ENCODE results near the gene AP1S1. TPM values are rescaled to one million over a fixed set of nuclear protein-coding genes. Genes with fewer than 3 reads are reported as not detected.

AP1S1 gene
- total RNA-seq, 1 donor, result 77.5 TPM

DNA sequence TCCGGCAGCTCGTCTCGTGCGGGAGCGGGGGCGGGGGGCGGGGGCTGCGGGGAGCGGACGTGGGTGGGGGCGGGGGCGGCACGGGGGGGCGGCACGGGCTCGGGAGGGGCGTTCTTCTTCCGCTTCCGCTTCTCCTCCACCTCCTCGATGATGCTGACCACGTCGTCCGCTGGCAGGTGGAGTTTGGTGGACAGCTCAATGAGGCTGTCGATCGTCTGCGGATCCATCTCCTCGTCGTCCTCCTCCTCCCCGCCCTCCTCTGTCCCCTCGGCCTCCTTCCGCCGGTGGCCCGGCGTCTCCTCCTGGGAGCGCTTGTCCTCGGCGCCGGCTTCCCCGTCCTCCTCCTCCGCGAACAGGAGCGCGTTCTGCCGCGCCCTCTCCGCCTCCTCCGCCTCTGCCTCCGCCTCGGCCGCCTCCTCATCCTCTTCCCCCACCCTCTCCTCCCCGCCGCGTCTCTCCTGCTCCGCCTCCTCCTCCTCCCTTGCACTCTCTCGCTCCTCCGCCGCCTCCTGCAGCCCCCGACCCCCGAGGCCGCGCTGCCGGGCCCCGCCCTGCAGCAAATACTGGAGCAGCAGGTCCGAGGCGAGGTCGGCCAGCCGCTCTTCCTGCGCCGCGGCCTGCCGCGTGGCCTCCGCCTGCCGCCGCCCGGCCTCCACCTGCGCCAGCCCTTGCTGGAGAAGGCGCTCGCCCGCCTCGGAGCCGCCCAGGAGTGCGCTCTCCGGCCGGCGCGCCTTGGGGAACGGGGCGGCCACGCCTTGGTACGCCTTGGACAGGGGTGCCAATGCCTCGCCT is 9.2 kb downstream of the AP1S1 start:
- DNase-seq (ENCODE audit: low read depth), result no peak
- peak overlapping the region; percentile 49 for H3K4me3 ChIP-seq (ENCODE audit: low read depth, low read length)
- TF ChIP-seq, protein P1, sequence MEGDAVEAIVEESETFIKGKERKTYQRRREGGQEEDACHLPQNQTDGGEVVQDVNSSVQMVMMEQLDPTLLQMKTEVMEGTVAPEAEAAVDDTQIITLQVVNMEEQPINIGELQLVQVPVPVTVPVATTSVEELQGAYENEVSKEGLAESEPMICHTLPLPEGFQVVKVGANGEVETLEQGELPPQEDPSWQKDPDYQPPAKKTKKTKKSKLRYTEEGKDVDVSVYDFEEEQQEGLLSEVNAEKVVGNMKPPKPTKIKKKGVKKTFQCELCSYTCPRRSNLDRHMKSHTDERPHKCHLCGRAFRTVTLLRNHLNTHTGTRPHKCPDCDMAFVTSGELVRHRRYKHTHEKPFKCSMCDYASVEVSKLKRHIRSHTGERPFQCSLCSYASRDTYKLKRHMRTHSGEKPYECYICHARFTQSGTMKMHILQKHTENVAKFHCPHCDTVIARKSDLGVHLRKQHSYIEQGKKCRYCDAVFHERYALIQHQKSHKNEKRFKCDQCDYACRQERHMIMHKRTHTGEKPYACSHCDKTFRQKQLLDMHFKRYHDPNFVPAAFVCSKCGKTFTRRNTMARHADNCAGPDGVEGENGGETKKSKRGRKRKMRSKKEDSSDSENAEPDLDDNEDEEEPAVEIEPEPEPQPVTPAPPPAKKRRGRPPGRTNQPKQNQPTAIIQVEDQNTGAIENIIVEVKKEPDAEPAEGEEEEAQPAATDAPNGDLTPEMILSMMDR (IDR thresholded peaks at IDR 0.05; ENCODE audit: insufficient read depth, low read length), result no peak

DNA sequence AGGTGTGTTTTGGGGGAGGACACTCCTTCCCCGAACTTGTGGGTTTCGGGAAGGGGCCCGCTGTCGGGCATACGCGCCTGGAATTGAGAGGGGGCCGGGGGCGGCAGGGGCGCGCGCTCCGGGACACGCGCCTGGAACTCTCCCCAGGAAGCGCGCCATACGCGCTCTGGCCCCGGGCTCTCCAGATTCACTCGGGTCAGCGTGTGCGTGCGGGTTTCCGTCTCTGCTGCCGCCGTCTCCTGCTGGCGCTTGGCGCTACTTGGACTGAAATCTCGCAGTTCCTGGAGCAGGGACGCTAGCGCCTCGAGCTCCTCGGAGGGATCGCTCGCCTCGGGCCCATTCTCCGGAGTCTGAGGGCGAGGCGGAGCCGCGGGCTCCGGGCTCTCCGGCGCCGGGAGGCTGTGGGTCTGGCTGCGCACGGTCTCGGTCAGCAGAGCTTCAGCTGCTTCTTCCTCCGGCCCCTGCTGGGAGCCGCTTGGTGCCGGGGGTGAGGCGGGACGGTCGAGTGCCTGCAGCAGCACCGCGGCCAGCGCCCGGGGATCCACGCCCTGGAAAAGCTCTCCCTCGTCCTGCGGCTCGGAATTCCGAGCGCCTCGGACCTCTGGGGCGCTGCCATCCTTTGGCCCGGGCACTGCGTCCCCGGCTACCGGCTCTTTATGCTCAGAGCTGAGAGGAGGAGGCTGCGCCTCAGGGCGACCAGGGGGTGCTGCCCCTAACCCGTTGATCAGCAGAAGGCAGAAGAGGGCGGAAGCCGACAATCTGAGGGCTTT is 10.0 kb downstream of the AP1S1 start:
- TF ChIP-seq, protein P1 (IDR thresholded peaks at IDR 0.05; ENCODE audit: insufficient read depth, low read length), result no peak
- peak; percentile 62 for DNase-seq (ENCODE audit: low read depth)
- H3K4me3 ChIP-seq (ENCODE audit: low read depth, low read length), result peak overlapping the region; percentile 5

DNA sequence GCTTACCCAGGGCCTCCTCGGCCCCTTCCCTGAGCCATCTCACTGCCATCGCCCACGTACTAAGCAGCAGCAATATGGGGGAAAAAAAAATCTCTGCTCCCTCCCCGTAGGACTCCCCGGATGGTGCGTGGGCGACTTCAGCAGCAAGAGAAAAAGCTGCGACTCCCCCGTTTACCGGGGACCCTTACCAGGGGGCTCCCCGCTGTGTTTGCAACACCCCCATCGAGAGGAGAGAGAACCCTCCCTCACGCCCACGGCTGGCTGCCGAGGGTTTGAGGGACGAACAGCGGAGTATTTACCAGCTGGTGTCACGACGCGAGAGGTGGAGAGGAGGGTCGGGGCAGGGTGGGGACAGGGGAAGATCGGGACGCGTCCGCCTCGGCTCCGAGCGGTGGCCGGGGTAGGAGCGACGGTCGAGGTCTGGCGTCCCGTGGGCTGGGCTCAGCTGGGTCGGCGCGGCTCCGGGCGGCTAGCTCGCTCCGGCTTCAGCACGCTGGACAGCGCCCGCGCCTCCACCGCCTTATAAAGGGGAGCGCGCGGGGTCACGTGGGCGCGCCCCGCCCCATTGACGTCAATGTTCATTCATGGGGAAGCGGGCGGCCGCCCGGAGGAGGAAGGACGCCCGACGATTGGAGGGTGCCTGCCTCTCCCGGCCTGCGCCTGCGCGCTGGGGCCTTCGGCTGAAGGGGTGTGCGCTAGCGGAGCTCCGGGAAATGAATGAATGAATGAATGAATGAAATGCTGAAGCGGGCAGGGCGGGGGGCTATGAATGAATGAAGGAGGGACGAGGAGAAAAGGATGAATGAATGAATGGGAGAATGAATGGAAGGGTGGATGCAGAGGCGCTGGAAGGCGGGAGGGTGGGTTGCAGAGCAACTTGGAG is 11.0 kb downstream of the AP1S1 start, which contains the start of gene VGF:
Gene VGF, minus strand, starts transcription at position 495 of the 883 bp plus-strand sequence. CDS start 726 bp downstream, outside the sequence.
- peak; percentile 82 for DNase-seq (ENCODE audit: low read depth)
- TF ChIP-seq, protein P1 (IDR thresholded peaks at IDR 0.05; ENCODE audit: insufficient read depth, low read length), result no peak
- peak within 1 kb of the TSS; percentile 25 for H3K4me3 ChIP-seq (ENCODE audit: low read depth, low read length)

DNA sequence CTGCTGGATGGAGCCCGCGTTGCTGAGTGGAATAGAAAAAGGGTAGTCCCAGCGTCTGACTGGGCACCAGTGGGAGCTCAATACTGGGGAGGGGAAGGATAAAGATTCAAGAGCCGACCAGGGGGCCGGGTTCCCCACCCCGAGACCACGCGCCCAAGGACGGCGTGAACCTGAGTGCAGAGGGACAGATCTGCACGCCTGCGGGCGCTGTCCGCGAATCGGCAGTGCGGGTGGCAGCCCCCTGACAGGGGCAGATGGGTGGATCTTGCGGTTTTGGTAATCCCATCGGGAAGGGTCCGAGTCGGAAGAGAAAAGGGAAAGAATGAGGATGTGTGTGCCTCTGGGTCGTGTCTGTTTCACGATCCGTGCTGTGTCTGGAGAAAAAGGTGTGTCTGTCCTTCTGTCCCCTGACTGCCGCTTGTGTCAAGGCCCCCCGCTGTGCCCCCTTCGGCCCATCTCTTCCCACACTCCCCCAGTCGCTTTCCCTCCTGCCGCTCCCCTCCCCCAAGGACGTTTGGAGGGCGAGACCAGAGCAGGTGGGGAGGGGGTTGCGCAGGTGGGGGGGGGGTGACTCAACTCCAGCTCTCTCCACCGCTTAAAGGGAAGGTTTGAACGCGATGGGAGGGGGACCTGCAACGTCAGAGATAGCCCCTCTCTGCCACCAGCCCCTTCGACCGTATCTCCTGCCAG is 11.8 kb downstream of the AP1S1 start:
- H3K4me3 ChIP-seq (ENCODE audit: low read depth, low read length), result peak overlapping the region; percentile 25
- DNase-seq (ENCODE audit: low read depth), result no peak
- TF ChIP-seq, protein P1 (IDR thresholded peaks at IDR 0.05; ENCODE audit: insufficient read depth, low read length), result no peak

DNA sequence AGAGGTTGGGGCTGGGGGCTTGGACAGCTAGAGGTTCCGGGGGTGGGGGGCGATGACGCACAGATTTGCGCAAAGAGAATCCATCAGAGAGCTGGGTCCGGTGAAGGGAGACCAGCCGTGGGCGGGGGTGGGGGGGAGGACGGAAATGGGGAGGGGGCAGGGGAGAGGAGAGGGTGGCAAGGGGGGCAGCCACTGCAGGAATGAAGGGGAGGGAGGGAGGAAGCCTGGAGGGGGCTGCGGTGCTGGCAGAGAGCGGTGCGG is 12.3 kb downstream of the AP1S1 start:
- H3K4me3 ChIP-seq (ENCODE audit: low read depth, low read length), result no peak overlapping the region
- DNase-seq (ENCODE audit: low read depth), result no peak
- TF ChIP-seq, protein P1 (IDR thresholded peaks at IDR 0.05; ENCODE audit: insufficient read depth, low read length), result no peak
